T-helper 2 cell treated with Interferon-gamma antibody and Interleukin-4, amounts not matched to agents 5 μg/mL and 100 μg/mL, for 36 hours (primary cell): ENCODE data around the gene SFSWAP.

ENCODE experiments used
- DNase-seq: peaks from one replicate; pipeline ENCODE4 v3.0.0; 2021; ENCODE audit warnings: low spot score
- H3K27ac Mint-ChIP-seq: one replicate; pipeline ENCODE4 v1.8.0; 2021; ENCODE audit warnings: mild to moderate bottlenecking, mixed read lengths
- H3K27me3 Mint-ChIP-seq: one replicate; pipeline ENCODE4 v1.8.0; 2021; ENCODE audit warnings: low read depth, mixed read lengths
- H3K36me3 Mint-ChIP-seq: one replicate; pipeline ENCODE4 v1.8.0; 2021; ENCODE audit warnings: low read depth, mixed read lengths
- H3K4me1 Mint-ChIP-seq: one replicate; pipeline ENCODE4 v1.8.0; 2021; ENCODE audit warnings: low read depth, mixed read lengths
- H3K4me3 Mint-ChIP-seq: one replicate; pipeline ENCODE4 v1.8.0; 2022; ENCODE audit warnings: mild to moderate bottlenecking, moderate library complexity, mixed read lengths
- H3K9me3 Mint-ChIP-seq: one replicate; pipeline ENCODE4 v1.8.0; 2021; ENCODE audit warnings: mixed read lengths

The SFSWAP gene

DNA sequence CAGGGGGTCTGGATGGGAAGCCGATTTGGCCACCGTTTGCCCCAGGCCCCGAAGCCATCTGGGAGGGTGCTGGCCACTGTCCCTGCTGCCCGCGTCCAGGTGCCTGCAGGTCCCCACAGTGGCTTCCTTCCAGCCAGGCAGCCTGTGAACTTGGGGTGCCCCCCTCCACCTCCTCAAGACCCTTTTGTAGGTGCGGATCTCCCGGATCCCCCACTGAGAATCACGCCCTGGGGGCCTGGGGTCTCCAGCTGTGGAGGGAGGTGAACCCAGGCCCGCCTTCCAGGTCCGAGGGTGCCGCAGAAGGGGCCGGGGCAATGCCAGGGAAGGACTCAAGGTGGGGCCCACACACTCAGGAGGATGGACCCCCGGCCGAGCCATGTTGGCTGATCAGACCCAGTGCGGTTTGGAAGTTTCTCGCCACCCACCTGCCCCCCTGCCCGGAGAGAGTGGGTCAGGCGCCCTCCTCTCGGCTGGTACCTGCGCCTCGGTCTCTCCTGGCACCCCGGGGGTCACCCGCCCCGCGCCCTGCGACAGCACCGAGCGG is 119.0 kb downstream of the SFSWAP start:
- H3K4me1 Mint-ChIP-seq = no peaks in the 10 kb centered on the region
- H3K4me3 Mint-ChIP-seq = no peak overlapping the region
- peaks cover 45% of the 10 kb centered on the region for H3K27me3 Mint-ChIP-seq
- no peaks in the 10 kb centered on the region for H3K36me3 Mint-ChIP-seq
- H3K27ac Mint-ChIP-seq = no peak overlapping the region
- no peak for DNase-seq
- H3K9me3 Mint-ChIP-seq = no peaks in the 10 kb centered on the region

DNA sequence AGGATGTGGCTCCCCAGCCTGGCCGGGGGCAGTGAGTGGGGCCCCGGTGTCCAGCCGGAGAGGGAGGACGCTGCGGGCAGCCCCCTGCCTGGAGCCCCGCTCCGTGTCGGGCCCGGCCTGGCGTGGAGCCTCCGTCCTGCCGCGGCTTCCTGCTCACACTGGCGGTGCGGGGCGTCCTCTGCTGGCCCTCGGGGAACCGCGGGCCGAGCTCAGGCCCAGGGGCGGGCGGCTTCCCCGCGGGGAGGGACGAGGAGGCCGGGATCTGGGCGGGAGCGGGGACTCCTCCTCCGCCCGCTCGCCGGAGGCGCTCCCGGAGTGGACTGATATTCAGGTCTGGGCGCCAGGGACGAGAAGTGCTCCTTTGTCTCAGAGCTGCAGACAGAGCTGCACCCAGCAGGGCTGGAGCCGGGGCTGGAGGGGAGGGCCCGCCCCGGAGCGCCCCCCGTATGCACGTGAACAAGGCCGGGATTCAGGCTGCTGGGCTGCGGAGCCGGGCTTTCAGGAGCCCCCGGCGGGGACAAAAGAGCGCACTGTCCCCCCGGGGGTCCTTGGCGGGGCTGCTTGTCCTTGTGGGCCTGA is 119.5 kb downstream of the SFSWAP start:
- peak; percentile 21 for DNase-seq
- Mint-ChIP-seq H3K36me3 (no peaks in the 10 kb centered on the region), H3K4me3 (no peak overlapping the region), H3K9me3 (no peaks in the 10 kb centered on the region), H3K27ac (no peak overlapping the region), H3K27me3 (peaks cover 42% of the 10 kb centered on the region), H3K4me1 (no peaks in the 10 kb centered on the region)

DNA sequence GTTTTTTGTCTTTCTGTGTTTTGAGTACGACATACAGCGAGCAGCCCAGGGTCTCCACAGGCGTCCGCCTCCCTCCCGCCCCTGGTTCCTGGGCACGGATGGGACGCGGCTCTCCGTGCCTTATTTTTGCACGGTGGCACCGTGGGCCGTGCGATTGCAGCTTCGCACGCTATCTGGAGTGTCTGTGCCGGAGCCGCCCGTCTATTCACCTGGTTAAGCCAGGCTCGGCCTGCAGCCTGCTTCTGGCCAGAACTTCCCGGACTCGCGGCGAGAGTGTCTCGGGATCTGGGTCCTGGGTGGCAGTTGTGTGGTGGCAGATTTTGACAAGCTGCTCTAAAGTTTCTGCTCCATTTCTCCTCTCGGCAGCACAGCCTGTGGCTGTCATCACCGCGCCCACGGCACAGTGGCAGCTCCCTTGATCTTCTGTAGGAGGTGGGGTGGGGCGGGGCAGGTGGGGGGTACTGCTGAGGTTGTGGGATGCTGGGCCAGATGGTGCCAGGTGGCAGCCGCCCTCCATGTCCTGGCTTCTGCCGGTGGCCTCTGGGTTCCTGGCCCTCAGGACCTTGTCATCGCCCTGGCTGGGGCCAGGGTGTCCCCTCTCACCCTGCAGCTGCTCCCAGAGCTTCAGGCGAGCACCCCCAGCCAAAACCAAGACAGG is 120.2 kb downstream of the SFSWAP start:
- Mint-ChIP-seq H3K36me3 (no peaks in the 10 kb centered on the region), H3K9me3 (no peaks in the 10 kb centered on the region), H3K4me1 (no peaks in the 10 kb centered on the region), H3K4me3 (peak overlapping the region; percentile 59), H3K27me3 (peaks cover 41% of the 10 kb centered on the region), H3K27ac (no peak overlapping the region)
- no peak for DNase-seq

DNA sequence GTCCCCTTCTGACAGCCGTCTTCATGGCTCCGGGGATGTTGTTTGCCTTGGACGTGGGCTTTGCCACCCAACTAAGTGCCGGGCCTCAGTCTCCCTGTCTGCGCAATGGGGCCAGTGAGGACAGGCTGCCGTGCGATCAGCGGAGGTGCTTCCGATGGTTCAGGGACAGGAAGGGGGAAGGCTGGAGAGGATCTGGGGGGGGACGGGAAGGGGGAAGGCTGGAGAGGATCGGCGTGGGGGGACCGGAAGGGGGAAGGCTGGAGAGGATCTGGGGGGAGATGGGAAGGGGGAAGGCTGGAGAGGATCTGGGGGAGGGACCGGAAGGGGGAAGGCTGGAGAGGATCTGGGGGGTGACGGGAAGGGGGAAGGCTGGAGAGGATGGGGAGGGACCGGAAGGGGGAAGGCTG is 120.7 kb downstream of the SFSWAP start:
- Mint-ChIP-seq H3K4me1 (no peaks in the 10 kb centered on the region), H3K27me3 (peaks cover 35% of the 10 kb centered on the region), H3K9me3 (no peaks in the 10 kb centered on the region), H3K36me3 (no peaks in the 10 kb centered on the region), H3K4me3 (no peak overlapping the region), H3K27ac (no peak overlapping the region)
- DNase-seq = no peak

DNA sequence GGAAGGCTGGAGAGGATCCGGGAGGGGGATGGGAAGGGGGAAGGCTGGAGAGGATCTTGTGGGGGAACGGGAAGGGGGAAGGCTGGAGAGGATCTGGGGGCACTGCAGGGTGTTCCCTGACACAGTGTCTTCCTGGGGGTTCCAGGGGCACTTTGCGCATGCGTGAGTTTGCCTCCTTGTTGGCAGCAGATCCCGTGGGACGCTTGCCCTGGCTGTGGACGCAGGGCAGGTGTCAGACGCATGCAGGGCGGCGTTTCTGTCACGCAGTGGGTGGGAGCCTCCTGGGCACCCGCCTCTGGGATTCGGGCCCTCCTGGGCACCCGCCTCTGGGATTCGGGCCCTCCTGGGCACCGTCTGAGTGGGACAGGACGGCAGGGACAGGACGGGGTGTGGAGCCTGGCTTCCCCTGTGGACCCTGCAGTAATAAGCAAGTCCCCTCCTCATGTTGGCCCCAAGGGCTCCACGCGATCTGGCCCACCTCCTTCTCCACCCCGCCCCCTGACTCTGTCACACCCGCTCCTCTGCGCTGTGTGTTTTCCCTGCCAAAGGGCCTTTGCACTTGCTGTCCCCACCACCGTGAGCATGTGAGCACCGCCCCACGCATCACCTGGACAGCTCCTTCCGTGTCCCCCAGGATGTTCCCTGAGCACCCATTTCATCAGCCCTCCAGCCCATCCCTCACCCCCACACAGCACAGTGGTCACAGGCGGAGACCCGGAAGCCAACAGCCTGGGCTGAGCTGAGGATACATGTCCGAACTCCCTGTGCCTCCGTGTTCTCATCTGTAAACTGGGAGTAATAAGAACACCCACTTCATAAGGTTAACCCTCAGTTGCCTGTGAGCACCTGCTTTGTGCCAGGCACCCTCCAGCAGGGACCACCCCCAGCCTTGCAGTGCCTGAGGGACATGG is 121.7 kb downstream of the SFSWAP start:
- no peak for DNase-seq
- H3K27me3 Mint-ChIP-seq = peaks cover 27% of the 10 kb centered on the region
- H3K4me3 Mint-ChIP-seq = no peak overlapping the region
- H3K4me1 Mint-ChIP-seq = no peaks in the 10 kb centered on the region
- H3K36me3 Mint-ChIP-seq = no peaks in the 10 kb centered on the region
- no peaks in the 10 kb centered on the region for H3K9me3 Mint-ChIP-seq
- H3K27ac Mint-ChIP-seq = no peak overlapping the region

DNA sequence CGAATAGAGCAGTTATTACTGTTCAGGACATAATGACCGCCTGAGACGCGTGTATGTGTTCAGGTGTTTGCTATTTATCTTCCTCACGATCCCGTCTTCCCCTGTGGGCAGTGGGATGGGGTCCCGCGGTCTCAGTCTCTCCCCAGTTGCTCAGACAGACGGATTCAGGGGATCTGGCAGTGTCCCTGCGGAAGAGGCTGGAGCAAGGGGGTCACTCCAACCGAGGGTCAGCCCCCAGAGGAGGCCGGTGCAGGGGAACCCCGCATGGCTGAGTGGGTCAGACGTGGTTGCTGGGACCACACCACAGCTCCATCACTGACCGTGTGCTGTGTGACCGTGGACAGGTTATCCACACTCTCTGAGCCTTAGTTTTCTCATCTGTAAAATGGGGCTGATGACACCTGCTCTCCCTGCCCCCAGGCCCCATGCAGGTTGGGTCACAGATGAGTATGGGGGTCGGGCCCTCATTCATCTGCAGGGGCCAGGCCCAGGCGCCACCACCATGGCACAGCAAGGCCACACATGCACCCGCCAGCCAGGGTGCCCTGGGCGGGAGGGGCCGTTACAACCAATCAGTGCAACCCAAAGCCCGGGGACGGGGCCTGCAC is 122.5 kb downstream of the SFSWAP start:
- H3K36me3 Mint-ChIP-seq = no peaks in the 10 kb centered on the region
- peaks cover 25% of the 10 kb centered on the region for H3K27me3 Mint-ChIP-seq
- DNase-seq = no peak
- no peak overlapping the region for H3K27ac Mint-ChIP-seq
- H3K9me3 Mint-ChIP-seq = no peaks in the 10 kb centered on the region
- H3K4me1 Mint-ChIP-seq = no peaks in the 10 kb centered on the region
- no peak overlapping the region for H3K4me3 Mint-ChIP-seq

DNA sequence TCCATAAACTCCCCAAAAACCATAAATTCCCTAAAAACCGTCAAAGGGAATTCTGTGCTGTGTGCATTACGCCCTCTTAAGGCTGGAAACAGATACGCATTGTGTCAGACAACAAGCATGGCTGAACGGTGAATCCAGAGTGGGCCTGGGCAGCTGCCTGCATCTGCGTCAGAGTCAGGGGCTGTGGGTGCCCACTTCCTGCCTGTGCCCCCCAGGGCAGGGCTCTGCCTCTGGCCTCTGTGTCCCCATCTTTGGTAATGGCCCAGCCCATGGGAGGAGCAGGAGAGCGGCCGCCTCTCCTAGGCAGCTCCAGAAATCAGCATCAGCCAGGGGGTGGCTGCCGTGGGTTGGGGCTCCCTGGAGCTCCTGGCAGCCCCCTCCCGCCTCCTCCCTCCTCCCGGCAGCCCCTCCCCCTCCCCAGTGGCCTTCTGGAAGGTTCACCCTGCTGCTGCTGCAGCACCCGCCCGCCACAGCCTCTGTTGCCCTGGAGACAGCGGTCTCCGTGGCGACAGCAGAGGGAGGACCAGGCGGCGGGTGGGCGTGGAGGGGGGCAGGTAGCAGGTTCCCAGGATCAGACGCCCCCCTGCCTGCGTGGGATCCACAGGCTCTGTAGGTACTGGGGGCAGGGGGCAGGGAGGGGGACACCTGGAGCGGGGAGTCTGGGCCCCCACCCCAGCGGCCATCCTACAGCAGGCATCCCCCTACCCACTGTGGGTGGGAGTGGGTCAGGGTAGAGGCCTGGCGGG is 123.2 kb downstream of the SFSWAP start:
- no peak for DNase-seq
- Mint-ChIP-seq H3K4me1 (no peaks in the 10 kb centered on the region), H3K4me3 (no peak overlapping the region), H3K27me3 (peaks cover 25% of the 10 kb centered on the region), H3K27ac (no peak overlapping the region), H3K9me3 (no peaks in the 10 kb centered on the region), H3K36me3 (no peaks in the 10 kb centered on the region)

DNA sequence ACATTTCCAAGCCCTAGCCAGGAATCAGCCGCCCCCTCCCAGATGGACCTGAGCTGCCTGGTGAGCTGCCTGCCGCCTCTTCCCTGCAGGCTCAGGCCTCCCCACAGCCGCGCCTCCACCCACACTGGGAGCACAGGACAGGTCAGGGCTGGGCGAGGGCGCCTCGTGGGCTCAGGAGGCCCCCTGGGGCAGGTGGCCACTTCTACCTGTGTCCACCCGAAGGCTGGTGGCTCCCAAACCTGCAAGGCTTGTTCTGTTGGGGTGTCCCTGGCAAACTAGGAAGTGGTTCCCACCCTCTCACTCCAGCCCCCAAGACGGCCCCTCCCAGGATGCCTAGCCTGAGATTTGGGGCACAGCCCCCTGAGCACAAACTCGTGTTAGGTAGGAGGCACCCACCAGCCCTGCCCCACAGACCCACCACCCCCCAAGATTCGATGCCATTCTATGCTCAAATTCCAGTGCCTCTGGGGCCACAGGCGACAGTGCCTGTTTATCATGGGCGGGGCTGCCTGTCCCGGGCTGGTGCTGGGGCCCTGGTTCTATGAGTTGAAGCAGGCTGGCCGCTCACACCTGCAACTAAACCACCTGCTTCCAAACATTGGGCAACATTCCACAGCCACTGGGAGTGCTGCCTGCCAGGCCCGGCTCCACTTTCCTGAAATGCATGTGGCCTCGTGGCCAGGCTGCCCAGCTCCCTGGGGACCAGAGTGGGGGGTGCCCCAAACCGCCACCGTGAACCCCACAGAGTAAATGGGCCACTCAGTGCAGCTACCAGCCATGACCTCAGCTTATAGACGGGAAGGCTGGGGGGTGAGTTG is 124.1 kb downstream of the SFSWAP start:
- Mint-ChIP-seq H3K9me3 (no peaks in the 10 kb centered on the region), H3K36me3 (no peaks in the 10 kb centered on the region), H3K4me1 (no peaks in the 10 kb centered on the region), H3K4me3 (no peak overlapping the region), H3K27me3 (peaks cover 18% of the 10 kb centered on the region), H3K27ac (no peak overlapping the region)
- no peak for DNase-seq

DNA sequence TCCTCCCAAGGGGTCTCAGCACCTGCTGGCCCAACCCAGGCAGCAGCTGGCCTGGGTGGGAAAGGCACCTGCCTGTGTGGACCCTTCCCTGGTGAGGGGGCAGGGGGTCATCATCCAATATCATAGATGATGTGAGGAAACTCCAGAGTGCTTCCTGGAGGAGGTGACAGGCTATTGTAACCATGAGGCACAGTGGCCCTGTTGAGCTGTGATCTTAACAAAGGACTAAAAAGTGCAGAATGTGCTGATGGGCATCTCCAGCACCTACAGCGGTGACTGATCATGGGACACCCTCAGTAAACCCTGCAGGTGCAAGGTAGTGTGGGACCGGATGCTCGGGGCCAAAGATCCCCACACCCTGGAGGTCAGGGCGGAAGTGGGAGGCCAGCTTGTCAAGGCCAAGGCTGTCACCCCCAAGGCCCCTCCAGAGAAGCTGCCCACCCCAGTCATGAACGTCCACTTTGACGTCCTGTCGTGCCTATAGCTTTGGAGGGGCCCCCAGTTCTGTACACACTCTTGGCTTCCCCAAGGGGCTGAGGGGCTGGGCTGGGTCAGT is 124.8 kb downstream of the SFSWAP start:
- no peak for DNase-seq
- no peaks in the 10 kb centered on the region for H3K4me1 Mint-ChIP-seq
- no peaks in the 10 kb centered on the region for H3K36me3 Mint-ChIP-seq
- no peak overlapping the region for H3K27ac Mint-ChIP-seq
- H3K9me3 Mint-ChIP-seq = no peaks in the 10 kb centered on the region
- no peak overlapping the region for H3K4me3 Mint-ChIP-seq
- H3K27me3 Mint-ChIP-seq = peaks cover 17% of the 10 kb centered on the region

DNA sequence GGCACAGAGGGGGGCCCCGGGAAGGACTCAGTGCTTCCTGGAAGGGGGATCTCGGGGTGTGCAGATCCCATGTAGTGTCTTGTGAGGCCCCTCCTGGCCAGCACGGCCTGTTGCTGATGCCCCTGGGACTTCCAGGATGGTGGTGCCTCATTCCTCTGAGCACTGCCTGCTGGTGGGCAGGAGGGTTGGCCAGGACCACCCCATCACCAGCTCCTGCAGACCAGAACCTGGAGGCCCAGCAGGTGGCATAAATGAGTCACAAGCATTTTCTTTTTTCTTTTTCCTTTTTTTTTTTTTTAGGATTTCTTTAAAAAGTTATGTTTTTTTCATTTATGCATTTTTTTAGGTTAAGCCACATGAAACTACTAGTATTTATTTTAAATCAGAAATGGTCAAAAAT is 125.3 kb downstream of the SFSWAP start:
- no peak for DNase-seq
- no peak overlapping the region for H3K4me3 Mint-ChIP-seq

DNA sequence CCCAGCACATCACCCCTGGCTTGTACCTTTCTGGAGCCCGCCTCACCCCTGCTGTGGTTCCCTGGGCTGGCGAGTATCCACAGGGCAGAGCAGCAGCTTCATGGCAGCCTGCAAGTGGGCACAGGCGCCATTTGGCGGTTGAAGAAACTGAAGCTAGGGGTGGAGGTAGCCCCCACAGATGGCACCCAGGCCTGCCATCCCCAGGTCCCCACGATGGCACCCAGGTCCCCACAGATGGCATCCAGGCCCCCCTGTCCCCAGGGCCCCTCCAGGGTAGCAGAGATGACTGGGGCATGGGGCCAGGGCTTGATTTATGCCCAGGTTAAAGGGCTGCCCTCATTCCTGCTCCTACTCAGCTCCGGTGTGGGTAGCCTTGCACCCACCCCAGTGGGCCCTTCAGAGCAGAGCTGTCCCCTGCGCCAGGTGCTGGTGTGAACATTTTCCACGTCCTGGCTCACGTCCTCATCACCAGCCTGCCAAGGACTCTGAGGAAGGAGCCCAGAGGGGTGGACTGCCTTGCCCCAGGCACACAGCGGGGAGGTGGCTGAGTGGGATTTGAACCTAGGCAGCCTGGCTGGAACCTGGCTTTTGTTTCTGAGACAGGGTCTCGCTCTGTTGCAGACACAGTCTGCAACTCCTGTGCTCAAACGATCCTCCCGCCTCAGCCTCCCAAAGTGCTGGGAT is 126.0 kb downstream of the SFSWAP start:
- Mint-ChIP-seq H3K27me3 (peaks cover 9% of the 10 kb centered on the region), H3K4me1 (no peaks in the 10 kb centered on the region), H3K27ac (no peak overlapping the region), H3K9me3 (no peaks in the 10 kb centered on the region), H3K4me3 (no peak overlapping the region), H3K36me3 (no peaks in the 10 kb centered on the region)
- DNase-seq = no peak

More for the DNA sequence above, 125.3 kb downstream of the SFSWAP start:
- no peak overlapping the region for H3K27ac Mint-ChIP-seq
- H3K9me3 Mint-ChIP-seq = no peaks in the 10 kb centered on the region
- no peaks in the 10 kb centered on the region for H3K4me1 Mint-ChIP-seq
- H3K27me3 Mint-ChIP-seq = peaks cover 12% of the 10 kb centered on the region
- no peaks in the 10 kb centered on the region for H3K36me3 Mint-ChIP-seq
